Common myeloid progenitor, CD34-positive (primary cell): ENCODE data around the gene ENO4.

ENCODE experiments used
- CTCF ChIA-PET: fragments of 350-600 bp; sonication (Branson Sonifier 250); formaldehyde crosslinking; loops from one replicate; lab custom pipeline; 2021; ENCODE audit warnings: antibody characterized with exemption; lab: Charles Lee
- POLR2A ChIA-PET: fragments of 350-600 bp; sonication (Branson Sonifier 250); formaldehyde crosslinking; loops from one replicate; lab custom pipeline; 2021; ENCODE audit warnings: antibody characterized with exemption; lab: Charles Lee
- DNase-seq, 3 donors: peaks; one replicate each; pipeline versions ENCODE4 v3.0.0 to v3.0.0-alpha.2; 2013
- H3K27ac ChIP-seq, 2 experiments: 1 replicate in 1 of 2; 2 replicates in 1 of 2; pipeline ENCODE4 v1.7.0; 2013; ENCODE audit warnings: inconsistent platforms in 2 of 2, low read length in 2 of 2, mild to moderate bottlenecking in 2 of 2, low read depth in 1 of 2, moderate library complexity in 1 of 2; ENCODE audit not compliant: severe bottlenecking in 2 of 2, insufficient read depth in 1 of 2, poor library complexity in 1 of 2
- H3K27me3 ChIP-seq, 5 experiments: replicated peaks in 2 of 5; 1 replicate in 3 of 5; 2 replicates in 2 of 5; pipeline versions ENCODE4 v1.6.1 to v1.7.0; 2013; ENCODE audit warnings: low read length in 4 of 5, mild to moderate bottlenecking in 2 of 5, moderate library complexity in 2 of 5, inconsistent platforms in 1 of 5; ENCODE audit not compliant: insufficient read depth in 5 of 5, control insufficient read depth in 4 of 5
- H3K36me3 ChIP-seq, 4 experiments: 1 replicate in 2 of 4; 2 replicates in 2 of 4; pipeline versions ENCODE4 v1.6.1 to v1.7.0; 2013; ENCODE audit warnings: low read length in 3 of 4, control low read depth in 1 of 4, mild to moderate bottlenecking in 1 of 4; ENCODE audit not compliant: control insufficient read depth in 4 of 4, insufficient read depth in 4 of 4
- H3K4me1 ChIP-seq, 4 experiments: 1 replicate in 3 of 4; 2 replicates in 1 of 4; pipeline versions ENCODE4 v1.6.1 to v1.7.1; 2013; ENCODE audit warnings: low read length in 3 of 4, mild to moderate bottlenecking in 3 of 4, control low read depth in 1 of 4, inconsistent platforms in 1 of 4, moderate library complexity in 1 of 4; ENCODE audit not compliant: control insufficient read depth in 4 of 4, insufficient read depth in 4 of 4; ENCODE audit errors: control extremely low read depth in 1 of 4
- H3K4me3 ChIP-seq, 7 experiments: 1 replicate in 4 of 7; 2 replicates in 3 of 7; pipeline versions ENCODE4 v1.5.1 to v1.7.0; 2013; ENCODE audit warnings: mild to moderate bottlenecking in 7 of 7, low read length in 6 of 7, moderate library complexity in 6 of 7, inconsistent platforms in 2 of 7, low read depth in 2 of 7, control low read depth in 1 of 7; ENCODE audit not compliant: insufficient read depth in 4 of 7, control insufficient read depth in 1 of 7; ENCODE audit errors: extremely low read depth in 1 of 7
- H3K9me3 ChIP-seq, 5 experiments: 1 replicate in 4 of 5; 2 replicates in 1 of 5; pipeline versions ENCODE4 v1.6.1 to v1.7.1; 2013; ENCODE audit warnings: low read length in 4 of 5, mild to moderate bottlenecking in 2 of 5, inconsistent platforms in 1 of 5, low read depth in 1 of 5, moderate library complexity in 1 of 5; ENCODE audit not compliant: control insufficient read depth in 4 of 5, insufficient read depth in 2 of 5; ENCODE audit errors: control extremely low read depth in 1 of 5
- WGBS: methylation state at CpG from one replicate; pipeline ENCODE4 v1.1.5; 2013; ENCODE audit not compliant: insufficient coverage; 5-methylcytosine and 5-hydroxymethylcytosine counted together

The ENO4 gene

DNA sequence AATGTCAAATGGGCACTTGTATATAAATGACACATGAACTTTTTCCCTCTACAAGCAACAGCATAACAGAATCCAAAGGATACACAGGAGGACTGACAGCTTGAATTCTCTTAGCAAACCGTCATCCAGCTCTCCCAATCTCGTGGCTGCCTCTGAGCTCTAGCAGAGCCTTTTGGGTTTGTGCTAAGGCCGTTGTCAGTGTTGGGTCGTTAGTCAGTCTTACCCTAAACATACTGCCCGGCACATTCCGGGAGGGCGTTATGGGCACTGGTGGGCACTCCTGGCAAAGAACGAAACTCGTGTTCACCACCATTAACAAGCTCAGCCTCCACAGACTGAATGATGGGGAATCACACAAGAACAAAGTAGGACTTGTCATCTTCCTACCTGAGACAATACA, 19.6 kb upstream of the ENO4 start:
- Histone ChIP-seq H3K36me3 (no peaks in the 10 kb centered on the region), H3K4me1 (peaks cover 0 to 12% (median 8%) of the 10 kb centered on the region in 4 experiments), H3K27me3 (no peaks in the 10 kb centered on the region), H3K27ac (no peak overlapping the region), H3K4me3 (no peak overlapping the region), H3K9me3 (no peaks in the 10 kb centered on the region)
- ChIA-PET POLR2A (no interaction called here), CTCF (no interaction called here)
- WGBS: 98% methylated on average over 9 of the region's 9 CpGs
- DNase-seq: no peak

DNA sequence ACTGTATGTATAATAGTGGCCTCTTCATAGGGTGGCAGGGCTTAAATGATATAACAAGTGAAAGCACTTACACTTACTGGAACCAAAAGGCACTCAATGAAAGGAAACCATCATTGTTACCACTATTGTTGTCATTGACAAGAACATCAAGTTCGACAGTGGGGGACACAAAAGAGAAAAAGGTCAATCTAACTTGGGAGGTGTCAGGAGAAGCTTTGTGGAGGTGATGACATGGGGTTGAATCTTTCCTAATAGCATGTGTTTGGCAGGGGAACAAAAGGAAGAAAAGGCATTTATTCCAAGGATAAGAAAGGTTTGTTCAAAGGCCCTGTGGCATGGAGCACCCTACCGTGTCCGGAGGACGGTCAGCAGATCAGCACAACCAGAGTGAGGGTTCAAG, 18.2 kb upstream of the ENO4 start:
- no peak overlapping the region for H3K27ac ChIP-seq
- H3K4me1 ChIP-seq: peaks cover 0 to 12% (median 8%) of the 10 kb centered on the region in 4 experiments
- 96% methylated on average over 3 of the region's 4 CpGs for WGBS
- no peaks in the 10 kb centered on the region for H3K9me3 ChIP-seq
- DNase-seq: no peak
- ChIA-PET CTCF (no interaction called here), POLR2A (no interaction called here)
- H3K4me3 ChIP-seq: no peak overlapping the region
- no peaks in the 10 kb centered on the region for H3K36me3 ChIP-seq
- H3K27me3 ChIP-seq: no peaks in the 10 kb centered on the region

GRCh38 chr10:116831790-116832189, 17.5 kb upstream of the ENO4 start:
- CTCF ChIA-PET: no interaction called here
- no peaks in the 10 kb centered on the region for H3K9me3 ChIP-seq
- 92% methylated on average over 9 of the region's 10 CpGs for WGBS

GRCh38 chr10:116833986-116834985, 15.0 kb upstream of the ENO4 start:
- Histone ChIP-seq H3K4me1 (no peaks in the 10 kb centered on the region), H3K36me3 (no peaks in the 10 kb centered on the region), H3K4me3 (no peak overlapping the region), H3K9me3 (no peaks in the 10 kb centered on the region), H3K27ac (no peak overlapping the region), H3K27me3 (no peaks in the 10 kb centered on the region)
- WGBS: 96% methylated on average over 12 of the region's 17 CpGs
- ChIA-PET POLR2A (no interaction called here), CTCF (no interaction called here)
- no peak for DNase-seq

More at GRCh38 chr10:116831790-116832189, 17.5 kb upstream of the ENO4 start:
- Histone ChIP-seq H3K27ac (no peak overlapping the region), H3K27me3 (no peaks in the 10 kb centered on the region), H3K4me3 (no peak overlapping the region), H3K4me1 (peaks cover 0 to 12% (median 8%) of the 10 kb centered on the region in 4 experiments), H3K36me3 (no peaks in the 10 kb centered on the region)
- no peak for DNase-seq
- POLR2A ChIA-PET: no interaction called here

GRCh38 chr10:116835658-116836057, 13.6 kb upstream of the ENO4 start:
- ChIA-PET CTCF (interaction anchor here (0.7 to 2.9 kb wide), 3 partner anchors 22 to 339 kb away, joined by 3 to 23 read pairs (median 11); no protein-coding TSS in a partner anchor), POLR2A (no interaction called here)
- H3K27me3 ChIP-seq: peaks cover 0 to 1% (median 0%) of the 10 kb centered on the region in 5 experiments
- no peak for DNase-seq
- H3K4me1 ChIP-seq: no peaks in the 10 kb centered on the region
- no peak overlapping the region for H3K4me3 ChIP-seq
- WGBS: 86% methylated on average over 7 of the region's 7 CpGs
- H3K36me3 ChIP-seq: no peaks in the 10 kb centered on the region
- no peaks in the 10 kb centered on the region for H3K9me3 ChIP-seq
- no peak overlapping the region for H3K27ac ChIP-seq

DNA sequence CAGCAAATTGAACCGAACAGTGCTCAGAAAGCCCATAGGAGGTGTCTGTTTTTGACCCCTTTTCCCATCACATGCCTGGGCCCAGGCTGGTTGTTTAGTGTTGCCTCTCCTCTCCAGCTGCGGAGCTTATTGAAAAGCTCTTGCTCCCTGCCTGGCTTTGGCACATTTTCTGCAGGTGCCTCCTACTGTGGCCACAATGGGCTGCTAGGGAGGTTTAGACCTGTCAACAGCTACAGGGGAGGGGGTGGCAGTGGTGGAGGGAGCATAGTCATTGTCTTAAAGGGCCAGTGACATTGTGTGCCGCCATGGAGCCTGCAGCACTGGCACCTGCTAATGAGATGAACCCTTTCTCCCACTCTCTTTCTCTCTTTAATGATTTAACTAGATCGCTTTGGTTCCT, 13.2 kb upstream of the ENO4 start:
- WGBS: 83% methylated on average over 1 of the region's 4 CpGs
- Histone ChIP-seq H3K27ac (no peak overlapping the region), H3K36me3 (no peaks in the 10 kb centered on the region), H3K4me1 (no peaks in the 10 kb centered on the region), H3K9me3 (no peaks in the 10 kb centered on the region), H3K27me3 (peaks cover 0 to 2% (median 0%) of the 10 kb centered on the region in 5 experiments), H3K4me3 (no peak overlapping the region)
- ChIA-PET POLR2A (no interaction called here), CTCF (interaction anchor here (0.7 to 2.9 kb wide), 3 partner anchors 22 to 338 kb away, joined by 3 to 23 read pairs (median 11); no protein-coding TSS in a partner anchor)
- DNase-seq: no peak
